Occipital lobe (tissue), 2 donors: ENCODE data around the gene HEYL. TPM values are rescaled to one million over a fixed set of nuclear protein-coding genes. Genes with fewer than 3 reads are reported as not detected.

Experiments used
- DNase-seq: peaks from one replicate; lab custom pipeline; 2025; lab: John Stamatoyannopoulos, UW
- total RNA-seq: library from RNA; depleted of rRNA; stranded (reverse); fragments of >200 nt; gene quantifications from one replicate; pipeline ENCODE4 v1.2.3, GENCODE V29; 2014

HEYL gene
- total RNA-seq, 1 donor from 2014 or later, result 0.47 TPM

GRCh38 chr1:39666772-39667171, 27.3 kb upstream of the HEYL start:
- DNase-seq, result no peak

DNA sequence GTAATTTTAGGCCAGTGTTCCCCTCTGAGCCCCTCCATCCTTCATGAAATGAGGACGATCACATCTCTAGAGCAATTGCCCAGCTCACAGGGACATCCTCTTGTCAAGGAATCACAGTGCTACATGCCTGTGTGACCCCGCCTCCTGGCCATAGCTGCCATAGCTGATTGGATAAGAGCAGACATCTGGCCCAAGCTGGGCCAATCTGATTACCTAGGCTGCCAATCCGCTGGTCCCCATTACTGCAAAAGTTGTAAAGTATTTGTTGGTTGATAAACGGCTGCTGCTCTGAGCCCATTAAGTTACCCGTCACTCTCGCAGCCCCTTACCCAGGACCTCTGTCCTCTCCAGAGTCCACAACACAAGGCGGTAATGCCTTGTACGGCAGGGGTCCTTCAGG, 24.1 kb upstream of the HEYL start:
- DNase-seq, result no peak

DNA sequence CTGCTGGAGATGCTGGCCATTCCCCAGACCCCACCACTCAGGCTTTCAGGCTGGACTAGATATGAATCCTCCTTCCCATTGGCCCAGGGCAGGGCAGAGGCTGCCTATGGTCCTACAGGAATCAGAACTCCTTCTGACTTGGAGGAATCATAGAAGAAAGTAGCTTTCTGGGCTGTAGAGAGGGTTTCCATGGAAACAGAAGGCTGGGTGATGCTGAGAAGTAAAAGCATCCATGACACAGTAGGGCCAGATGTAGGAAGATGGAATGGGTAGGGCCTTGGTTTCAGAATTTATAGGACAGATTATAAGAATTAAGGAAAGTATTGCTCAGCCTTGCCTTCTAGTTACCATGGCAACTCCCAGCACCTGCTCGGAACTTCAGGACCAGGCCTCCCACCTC, 23.4 kb upstream of the HEYL start:
- DNase-seq, result no peak

GRCh38 chr1:39659538-39659937, 20.1 kb upstream of the HEYL start:
- DNase-seq, result no peak

- no peak for DNase-seq
These were observed 19.7 kb upstream of the HEYL start for GRCh38 chr1:39659110-39659509.

GRCh38 chr1:39657923-39658485, 18.6 kb upstream of the HEYL start:
- no peak for DNase-seq

DNA sequence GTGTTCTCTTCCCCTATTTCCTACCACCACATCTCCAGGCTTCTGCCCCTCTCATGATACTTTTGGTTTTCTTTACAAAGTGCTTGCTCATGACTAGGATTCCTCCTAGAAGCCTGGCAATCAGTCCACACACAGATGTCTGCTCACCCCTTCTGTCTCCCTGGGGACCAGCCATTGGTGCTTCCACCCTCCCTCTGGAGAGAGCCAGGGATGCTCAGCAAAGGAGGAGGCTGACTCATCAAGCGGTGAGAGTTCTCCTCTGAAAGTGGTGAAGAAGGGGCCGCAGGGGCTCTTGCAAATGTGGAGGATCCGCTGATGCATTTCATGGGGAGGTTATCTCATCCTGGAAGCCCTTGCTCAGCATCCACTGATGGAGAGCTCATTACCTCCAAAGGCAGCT, 18.0 kb upstream of the HEYL start:
- DNase-seq, result peak; percentile 40

DNA sequence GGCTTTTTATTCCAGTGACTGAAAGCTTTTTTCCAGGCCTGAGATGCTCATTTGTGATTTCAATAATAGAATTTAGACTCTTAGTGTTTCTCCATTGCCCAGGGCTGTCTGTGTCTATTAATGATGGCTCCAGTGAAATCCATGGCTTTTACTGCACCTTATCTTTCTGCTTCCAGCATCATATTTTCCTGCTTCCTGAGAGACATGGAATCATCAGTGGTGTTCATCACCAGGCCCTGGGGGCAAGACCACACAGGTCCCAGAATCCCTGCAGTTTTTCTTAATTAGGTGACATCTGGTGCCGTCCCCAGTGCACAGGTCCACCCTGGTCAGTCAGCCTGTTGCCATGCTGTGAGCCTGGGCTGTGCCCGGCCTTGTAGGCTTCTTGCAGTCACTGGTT, 16.9 kb upstream of the HEYL start:
- no peak for DNase-seq

- DNase-seq, result no peak
These were observed 16.3 kb upstream of the HEYL start for GRCh38 chr1:39655578-39656268.

DNA sequence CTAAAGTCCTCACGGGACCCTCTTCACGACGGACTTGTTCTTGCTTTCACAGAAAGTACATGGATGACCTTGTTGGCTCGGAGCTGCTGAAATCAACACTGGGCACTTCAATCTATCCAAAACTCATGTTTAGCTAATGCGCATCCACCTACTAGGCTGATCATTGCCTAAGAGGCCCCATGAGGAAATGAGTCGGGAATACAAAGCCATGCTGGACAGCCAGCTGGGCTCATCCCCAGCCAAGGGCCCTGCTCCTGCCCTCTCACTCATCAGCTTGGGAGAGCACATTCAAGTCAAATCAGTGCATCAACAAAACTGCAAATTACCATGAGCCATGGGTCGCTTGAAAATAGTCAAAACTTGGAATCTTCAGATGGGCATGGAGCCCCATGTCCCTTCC, 14.8 kb upstream of the HEYL start:
- no peak for DNase-seq

DNA sequence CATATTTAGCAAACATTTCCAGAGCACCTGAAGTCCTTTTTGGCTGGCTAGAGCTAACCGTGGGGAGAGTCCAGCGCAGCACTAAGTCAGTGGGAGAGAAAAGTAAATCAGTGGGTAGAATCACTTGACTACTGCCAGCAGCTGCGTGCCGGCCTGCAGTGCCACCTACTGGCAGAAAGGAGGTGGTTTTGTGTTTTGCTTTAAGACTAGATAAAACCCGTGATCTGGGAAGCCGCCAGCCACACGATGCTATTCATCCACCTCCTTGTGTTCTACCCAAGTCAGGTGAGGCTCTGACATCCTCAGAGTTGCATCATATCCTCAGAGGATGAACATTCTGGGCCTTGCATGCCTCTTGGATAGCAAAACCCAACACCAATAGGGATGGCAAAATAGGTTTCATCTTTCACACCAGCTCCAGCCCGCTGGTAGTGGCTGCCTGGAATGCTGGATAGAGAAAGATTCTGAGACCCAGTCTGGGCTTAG, 14.1 kb upstream of the HEYL start:
- peak; percentile 75 for DNase-seq

- no peak for DNase-seq
These were observed 13.1 kb upstream of the HEYL start for GRCh38 chr1:39652554-39652953.

DNA sequence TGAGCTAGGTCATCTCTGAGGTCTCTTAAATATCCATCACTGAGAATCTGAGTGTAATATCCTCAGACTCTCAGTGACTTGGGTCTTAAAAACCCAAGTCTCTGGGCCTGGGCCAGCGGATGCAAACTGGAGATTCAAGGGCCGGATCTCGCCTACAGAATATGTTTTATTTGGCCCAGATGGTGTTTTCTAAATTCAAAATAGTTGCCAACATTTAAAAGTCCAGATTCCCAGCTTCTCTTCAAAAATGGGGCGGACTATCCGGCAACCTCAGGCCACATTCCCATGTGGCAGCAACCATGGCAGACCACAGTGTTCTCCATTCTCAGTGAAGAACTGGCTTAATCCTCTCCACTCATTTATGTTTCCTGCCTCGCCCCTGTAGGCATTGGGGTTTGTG, 12.7 kb upstream of the HEYL start:
- no peak for DNase-seq

GRCh38 chr1:39650431-39650830, 11.0 kb upstream of the HEYL start:
- no peak for DNase-seq

DNA sequence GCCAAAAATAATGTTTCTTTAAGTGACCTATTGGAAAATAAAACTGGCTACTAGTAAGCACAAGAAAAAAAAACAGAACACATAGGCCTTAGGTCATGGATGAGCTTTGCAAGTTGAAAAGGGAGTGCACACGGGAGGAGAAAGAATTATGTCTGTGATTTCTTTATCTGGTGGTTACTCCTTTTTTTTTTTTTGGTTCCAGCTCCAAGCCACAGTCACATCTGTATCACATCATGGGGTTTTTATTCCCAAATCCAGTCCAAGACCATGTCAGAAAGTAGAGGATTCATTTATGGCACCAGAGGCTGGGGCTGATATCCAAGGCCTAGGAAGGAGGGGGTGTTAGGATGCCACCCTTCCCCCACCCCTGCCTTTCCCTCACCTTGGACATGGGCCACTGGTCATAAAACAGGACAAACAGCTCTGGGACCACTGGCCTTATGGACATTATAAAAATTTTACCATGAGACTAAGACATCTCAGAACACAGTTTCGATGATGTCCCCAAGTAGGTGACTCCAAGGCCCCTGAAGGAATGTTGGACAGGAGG, 10.3 kb upstream of the HEYL start:
- no peak for DNase-seq

DNA sequence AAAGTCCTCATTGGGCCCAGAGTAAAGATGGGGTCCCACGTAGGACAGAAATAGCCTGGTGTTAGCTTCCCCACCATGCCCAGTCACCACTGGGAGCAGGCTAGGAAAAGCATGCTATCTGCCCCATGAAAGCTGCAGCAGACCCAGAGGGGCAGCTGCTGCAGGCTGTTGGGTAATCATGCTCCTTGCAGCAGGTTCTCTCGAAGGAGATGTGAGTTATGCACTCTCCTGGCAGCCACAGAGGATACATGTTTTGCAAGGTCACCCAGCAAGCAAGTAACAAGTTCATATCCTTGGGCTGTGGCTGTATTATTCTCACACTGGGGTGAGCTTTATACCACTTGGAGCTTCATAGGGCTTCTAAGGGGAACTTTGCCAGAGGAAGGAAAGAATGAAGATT, 9.1 kb upstream of the HEYL start:
- no peak for DNase-seq

DNA sequence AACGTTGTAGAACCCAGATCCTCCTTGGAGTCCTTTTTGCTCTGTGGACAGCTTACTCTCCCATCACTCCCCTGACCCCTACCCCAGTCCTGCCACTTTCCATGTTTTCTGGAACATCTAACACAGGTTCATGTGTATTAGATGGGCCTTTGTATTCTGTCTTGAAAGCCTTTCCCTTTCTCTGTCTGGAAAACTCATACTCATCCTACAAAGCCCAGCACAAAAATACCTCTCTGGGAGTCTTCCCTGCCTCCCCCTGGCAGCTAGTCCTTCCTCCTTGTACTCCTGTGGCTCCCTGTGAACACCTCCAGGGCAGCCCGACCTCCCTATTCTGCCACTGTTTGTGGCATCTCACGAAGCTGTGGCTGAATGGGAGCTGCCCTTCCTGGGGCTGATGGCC, 7.8 kb upstream of the HEYL start:
- no peak for DNase-seq

DNA sequence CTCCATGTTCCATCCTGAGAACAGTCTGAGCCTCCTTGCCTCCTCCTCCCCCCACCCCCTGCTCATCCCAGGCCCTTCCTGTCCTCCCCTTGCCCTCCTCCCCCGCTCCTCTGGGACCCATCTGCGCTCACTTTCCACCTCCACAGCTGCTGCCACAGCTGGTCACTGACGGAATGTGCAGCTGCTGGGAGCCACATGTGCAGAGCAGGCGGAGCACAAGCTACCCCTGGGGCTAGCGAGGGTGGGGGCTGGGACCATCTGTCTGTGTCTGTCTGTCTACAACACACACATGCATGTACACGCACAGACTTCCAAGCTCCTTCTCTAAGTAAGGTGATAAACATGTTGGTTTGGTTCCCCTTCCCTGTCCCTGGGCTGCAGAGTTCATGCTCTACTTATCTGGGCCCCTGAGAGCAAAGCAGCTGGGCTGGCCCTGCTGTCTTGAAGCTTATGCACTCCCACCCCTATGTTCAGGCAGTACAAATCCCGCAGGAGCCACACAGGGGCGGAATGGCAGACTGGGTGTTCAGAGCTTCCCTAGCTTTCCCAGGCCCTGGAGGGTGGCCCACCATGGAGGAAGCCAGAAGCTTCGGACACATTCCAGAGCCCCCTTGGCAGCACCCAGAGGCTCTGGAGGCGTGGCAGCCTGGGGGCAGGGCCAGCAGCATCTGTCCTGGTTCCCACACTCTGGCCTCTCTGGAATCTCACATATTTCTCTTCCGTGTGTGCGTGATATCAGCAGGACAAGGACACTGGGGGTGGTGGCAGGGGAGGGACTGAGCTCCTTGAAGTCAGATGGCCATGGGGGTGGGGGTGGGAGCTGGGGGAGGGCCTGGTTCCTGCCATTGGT, 7.0 kb upstream of the HEYL start:
- no peak for DNase-seq

DNA sequence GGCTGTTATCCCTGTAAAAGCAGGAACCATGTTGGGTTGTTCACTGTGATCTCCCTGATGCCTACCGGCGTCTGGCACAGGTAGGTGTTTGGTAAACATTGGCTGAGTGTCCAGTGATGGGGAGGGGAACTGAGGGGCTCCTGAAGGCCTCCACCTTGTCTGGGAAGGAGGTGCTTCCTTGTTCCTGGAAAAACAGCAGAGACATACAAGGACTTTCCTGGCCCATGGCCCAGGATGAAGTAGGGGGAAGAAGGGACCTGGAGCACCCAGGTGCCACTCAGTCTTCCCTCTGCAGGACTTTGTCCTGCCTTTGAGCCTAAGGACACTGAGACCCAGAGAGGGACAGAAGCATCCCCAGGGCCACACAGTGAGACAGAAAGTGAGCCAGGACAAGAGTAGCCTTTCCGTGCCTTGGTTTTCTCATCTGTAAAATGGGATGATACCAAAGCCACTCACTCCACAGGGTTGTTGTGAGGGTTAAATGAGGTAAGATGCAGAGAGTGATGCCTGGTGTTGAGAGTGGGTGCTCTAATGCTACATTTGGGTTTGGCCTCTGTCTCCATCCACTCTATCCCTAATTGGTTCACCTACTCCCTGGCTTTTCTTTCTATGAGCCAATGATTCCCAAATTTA, 6.1 kb upstream of the HEYL start:
- DNase-seq, result no peak

GRCh38 chr1:39643705-39644104, 4.3 kb upstream of the HEYL start:
- DNase-seq, result no peak

DNA sequence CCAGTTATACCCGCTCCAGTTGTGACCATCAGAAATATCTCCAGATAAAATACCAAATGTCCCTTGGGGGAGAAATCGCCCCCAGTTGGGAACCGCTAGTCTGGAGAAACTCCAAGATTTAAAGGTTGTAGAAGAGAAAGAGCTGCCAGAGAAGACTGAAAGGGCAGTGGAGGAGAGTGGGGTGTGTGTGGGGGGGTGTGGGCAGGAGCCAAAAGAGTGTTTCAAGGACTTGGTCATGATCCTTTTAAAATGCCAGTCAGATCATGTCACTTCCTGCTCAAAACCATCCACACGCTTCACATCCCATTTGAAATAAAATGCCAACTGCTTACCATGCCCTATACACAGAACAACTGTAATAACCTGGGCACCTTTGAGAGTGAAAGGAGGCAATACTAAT, 3.4 kb upstream of the HEYL start:
- no peak for DNase-seq

DNA sequence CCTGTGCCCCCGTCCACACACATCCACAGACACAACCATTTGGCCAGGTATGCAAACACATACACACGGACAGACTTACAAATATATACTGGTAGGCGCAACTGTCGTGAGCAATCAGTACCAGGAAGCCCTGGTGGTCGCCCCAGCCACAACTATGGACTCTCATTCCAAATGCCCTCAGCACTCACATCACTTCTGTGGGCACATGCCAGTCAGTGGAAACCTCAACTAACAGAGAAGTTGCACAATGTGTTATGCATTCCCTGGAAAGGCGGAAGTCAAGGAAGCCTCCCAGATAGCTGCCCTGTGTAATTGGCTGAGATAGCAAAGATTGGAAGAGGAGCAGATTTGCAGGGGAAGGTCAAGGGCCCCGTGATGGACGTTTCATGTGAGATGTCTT, 1.4 kb upstream of the HEYL start:
- DNase-seq, result no peak
